CD4-positive, alpha-beta memory T cell (primary cell): Measurements from ENCODE around the gene GRHL1. TPM values are rescaled to one million over a fixed set of nuclear protein-coding genes. Genes with fewer than 3 reads are reported as not detected.
A peak's percentile ranks its signal among the peaks of the same experiment; 100 is the strongest.

ENCODE experiments used
- CTCF ChIA-PET: fragments of 350-600 bp; sonication (Branson Sonifier 250); formaldehyde crosslinking; loops from one replicate; lab custom pipeline; 2021; ENCODE audit warnings: inconsistent platforms; ENCODE audit not compliant: partially characterized antibody; lab: Charles Lee
- POLR2A ChIA-PET: fragments of 350-600 bp; sonication (Branson Sonifier 250); formaldehyde crosslinking; loops from one replicate; lab custom pipeline; 2021; ENCODE audit not compliant: partially characterized antibody; lab: Charles Lee
- DNase-seq, 5 donors: peaks; one replicate each; pipeline versions ENCODE4 v3.0.0 to v3.0.0-alpha.2; 2020 to 2022; ENCODE audit warnings: mixed read lengths in 1 of 5
- H3K27ac ChIP-seq: one replicate; pipeline ENCODE4 v1.7.0; 2013; ENCODE audit warnings: low read depth, low read length
- H3K27me3 ChIP-seq: 2 replicates; pipeline ENCODE4 v1.7.0; 2013; ENCODE audit warnings: mild to moderate bottlenecking, low read length, moderate library complexity; ENCODE audit not compliant: insufficient read depth
- H3K36me3 ChIP-seq: 2 replicates; pipeline ENCODE4 v1.7.0; 2013; ENCODE audit warnings: mild to moderate bottlenecking, low read length, moderate library complexity; ENCODE audit not compliant: insufficient read depth
- H3K4me1 ChIP-seq: 2 replicates; pipeline ENCODE4 v1.7.0; 2013; ENCODE audit warnings: mild to moderate bottlenecking, low read length, moderate library complexity; ENCODE audit not compliant: insufficient read depth
- H3K4me3 ChIP-seq, 2 donors: one replicate each; pipeline ENCODE4 v1.7.0; 2013; ENCODE audit warnings: low read length in 2 of 2, mild to moderate bottlenecking in 1 of 2
- H3K9me3 ChIP-seq, 2 donors: one replicate each; pipeline ENCODE4 v1.7.0; 2013; ENCODE audit warnings: low read length in 2 of 2, control low read depth in 1 of 2; ENCODE audit not compliant: control insufficient read depth in 1 of 2
- H3K27ac Mint-ChIP-seq, 7 donors: one replicate each; pipeline ENCODE4 v1.8.0; 2020 to 2021; ENCODE audit warnings: mixed read lengths in 7 of 7, mild to moderate bottlenecking in 6 of 7, inconsistent platforms in 3 of 7, moderate library complexity in 3 of 7
- H3K27me3 Mint-ChIP-seq, 2 donors: one replicate each; pipeline ENCODE4 v1.8.0; 2020 to 2021; ENCODE audit warnings: mixed read lengths in 2 of 2
- H3K36me3 Mint-ChIP-seq, 2 donors: one replicate each; pipeline ENCODE4 v1.8.0; 2020 to 2021; ENCODE audit warnings: mixed read lengths in 2 of 2, inconsistent platforms in 1 of 2, mild to moderate bottlenecking in 1 of 2
- H3K4me1 Mint-ChIP-seq, 4 donors: one replicate each; pipeline ENCODE4 v1.8.0; 2020 to 2021; ENCODE audit warnings: mixed read lengths in 4 of 4, mild to moderate bottlenecking in 1 of 4
- H3K4me3 Mint-ChIP-seq, 8 donors: one replicate each; pipeline ENCODE4 v1.8.0; 2020 to 2021; ENCODE audit warnings: mixed read lengths in 8 of 8, mild to moderate bottlenecking in 7 of 8, moderate library complexity in 6 of 8, inconsistent platforms in 3 of 8
- H3K9me3 Mint-ChIP-seq, 8 donors: one replicate each; pipeline ENCODE4 v1.8.0; 2020 to 2021; ENCODE audit warnings: mixed read lengths in 8 of 8, mild to moderate bottlenecking in 5 of 8, inconsistent platforms in 3 of 8, moderate library complexity in 1 of 8
- intact Hi-C: fragments of 100-400 bp; cut with micrococcal nuclease; formaldehyde crosslinking; loops from one replicate; pipeline ENCODE4 v1.15.1; 2023
- polyA plus RNA-seq, 2 donors: library from polyadenylated mRNA; unstranded; fragments of 300-500 nt; fragmentation: Illumina TruSeq; gene quantifications; one replicate each; pipeline ENCODE4 v1.2.3, GENCODE V29; 2021
- total RNA-seq, 2 experiments: library from RNA; stranded (reverse); gene quantifications; one replicate each; pipeline ENCODE4 v1.2.3, GENCODE V29; 2021

GRHL1 gene
- total and polyA plus RNA-seq, 4 experiments from 2014 or later: 0.14 to 0.49 (median 0.33) TPM

DNA sequence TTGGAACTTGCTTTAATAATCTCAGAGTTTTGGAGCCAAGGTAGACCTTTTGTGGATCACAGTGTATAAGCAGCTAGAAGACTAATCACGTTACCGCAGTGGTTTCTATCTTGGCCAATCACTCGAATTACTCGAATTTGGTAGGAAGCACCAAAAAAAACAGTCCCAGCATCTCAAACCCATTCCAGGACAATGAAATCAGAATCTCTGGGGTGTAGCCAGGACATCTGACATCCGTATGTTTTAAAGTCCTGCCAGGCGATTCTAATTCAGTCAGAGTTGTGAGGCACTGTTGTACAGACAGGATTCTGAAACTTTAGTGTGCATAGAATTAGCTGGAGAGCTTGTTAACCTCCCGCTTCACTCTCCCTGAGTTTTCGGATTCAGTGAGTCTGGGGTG, 30.8 kb downstream of the GRHL1 start:
- no peak for DNase-seq
- Mint-ChIP-seq H3K27ac (no peak overlapping the region), H3K9me3 (no peaks in the 10 kb centered on the region), H3K27me3 (peaks cover 2 to 8% of the 10 kb centered on the region in 2 donors), H3K36me3 (no peaks in the 10 kb centered on the region), H3K4me1 (peaks cover 10 to 14% (median 11%) of the 10 kb centered on the region in 4 donors), H3K4me3 (no peak overlapping the region)
- H3K4me1 ChIP-seq: peaks cover 14% of the 10 kb centered on the region
- ChIA-PET POLR2A (interaction anchor here (0.8 kb wide), 1 partner anchor 61 kb away, joined by 3 read pairs; the partner anchor contains the start of gene KLF11), CTCF (interaction anchor here (1.4 to 12.3 kb wide), 2 partner anchors 11 to 66 kb away, joined by 3 to 431 read pairs; partner anchors contain the start of gene KLF11)
- H3K36me3 ChIP-seq: no peaks in the 10 kb centered on the region
- intact Hi-C loops: loop anchor here (10.0 kb wide), 1 partner anchor 453 kb away; no protein-coding TSS in a partner anchor
- H3K27me3 ChIP-seq: no peaks in the 10 kb centered on the region
- H3K4me3 ChIP-seq: no peak overlapping the region
- no peaks in the 10 kb centered on the region for H3K9me3 ChIP-seq
- no peak overlapping the region for H3K27ac ChIP-seq

DNA sequence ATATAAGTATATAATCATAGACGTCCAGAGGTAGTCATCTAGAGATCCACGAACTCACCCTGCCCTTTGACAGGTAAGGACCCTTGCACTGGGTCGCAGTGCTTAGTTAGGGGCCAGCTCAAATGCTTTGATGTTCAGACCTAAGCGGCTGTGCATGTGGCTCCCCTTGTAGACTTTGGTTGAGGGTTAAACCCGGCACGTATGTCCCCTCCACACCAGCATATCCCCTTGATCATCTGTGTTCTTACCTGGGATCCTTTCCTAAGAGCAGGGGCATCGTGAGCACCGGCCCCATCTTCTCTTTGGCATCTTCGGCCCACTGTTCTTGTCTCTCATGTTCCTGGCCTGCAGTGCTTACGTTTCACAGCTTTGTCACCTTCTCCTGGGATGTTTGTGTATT, 31.4 kb downstream of the GRHL1 start:
- H3K9me3 ChIP-seq: no peaks in the 10 kb centered on the region
- Mint-ChIP-seq H3K27me3 (peaks cover 2 to 4% of the 10 kb centered on the region in 2 donors), H3K36me3 (no peaks in the 10 kb centered on the region), H3K9me3 (no peaks in the 10 kb centered on the region), H3K27ac (no peak overlapping the region), H3K4me1 (peaks cover 10 to 14% (median 11%) of the 10 kb centered on the region in 4 donors), H3K4me3 (no peak overlapping the region)
- POLR2A ChIA-PET: interaction anchor here (4.4 kb wide), 1 partner anchor 63 kb away, joined by 72 read pairs; the partner anchor contains the start of gene KLF11
- no peak overlapping the region for H3K4me3 ChIP-seq
- CTCF ChIA-PET: interaction anchor here (1.4 to 12.3 kb wide), 6 partner anchors 7 to 74 kb away, joined by 3 to 431 read pairs (median 29); partner anchors contain the start of gene KLF11
- H3K4me1 ChIP-seq: peaks cover 14% of the 10 kb centered on the region
- no peak for DNase-seq
- H3K27ac ChIP-seq: no peak overlapping the region
- no peaks in the 10 kb centered on the region for H3K27me3 ChIP-seq
- H3K36me3 ChIP-seq: no peaks in the 10 kb centered on the region
- intact Hi-C loops: loop anchor here (10.0 kb wide), 1 partner anchor 452 kb away; no protein-coding TSS in a partner anchor

GRCh38 chr2:9983401-9984216, 32.1 kb downstream of the GRHL1 start:
- Mint-ChIP-seq H3K4me3 (no peak overlapping the region), H3K4me1 (peaks cover 10 to 14% (median 11%) of the 10 kb centered on the region in 4 donors), H3K36me3 (no peaks in the 10 kb centered on the region), H3K27me3 (peaks cover 0 to 2% of the 10 kb centered on the region in 2 donors), H3K9me3 (no peaks in the 10 kb centered on the region), H3K27ac (peak overlapping the region in 1 of 7 donors; percentile 73)
- Histone ChIP-seq H3K9me3 (no peaks in the 10 kb centered on the region), H3K4me1 (peaks cover 14% of the 10 kb centered on the region), H3K36me3 (no peaks in the 10 kb centered on the region), H3K27ac (no peak overlapping the region), H3K4me3 (no peak overlapping the region), H3K27me3 (no peaks in the 10 kb centered on the region)
- ChIA-PET CTCF (interaction anchor here (0.7 to 12.3 kb wide), 45 partner anchors 8 to 514 kb away, joined by 3 to 431 read pairs (median 5); partner anchors contain the start of genes KLF11 and ODC1), POLR2A (interaction anchor here (0.7 to 4.4 kb wide), 5 partner anchors 15 to 63 kb away, joined by 3 to 72 read pairs (median 6); partner anchors contain the start of gene KLF11)
- no peak for DNase-seq
- intact Hi-C loops: loop anchor here (1.0 to 10.0 kb wide), 3 partner anchors 65 to 451 kb away; no protein-coding TSS in a partner anchor

- CTCF ChIA-PET: interaction anchor here (0.7 to 12.3 kb wide), 46 partner anchors 8 to 513 kb away, joined by 3 to 431 read pairs (median 5); partner anchors contain the start of genes KLF11, ODC1 and TAF1B
- H3K4me1 Mint-ChIP-seq: peaks cover 10 to 14% (median 11%) of the 10 kb centered on the region in 4 donors
Measured at GRCh38 chr2:9984217-9984739, 32.8 kb downstream of the GRHL1 start.

DNA sequence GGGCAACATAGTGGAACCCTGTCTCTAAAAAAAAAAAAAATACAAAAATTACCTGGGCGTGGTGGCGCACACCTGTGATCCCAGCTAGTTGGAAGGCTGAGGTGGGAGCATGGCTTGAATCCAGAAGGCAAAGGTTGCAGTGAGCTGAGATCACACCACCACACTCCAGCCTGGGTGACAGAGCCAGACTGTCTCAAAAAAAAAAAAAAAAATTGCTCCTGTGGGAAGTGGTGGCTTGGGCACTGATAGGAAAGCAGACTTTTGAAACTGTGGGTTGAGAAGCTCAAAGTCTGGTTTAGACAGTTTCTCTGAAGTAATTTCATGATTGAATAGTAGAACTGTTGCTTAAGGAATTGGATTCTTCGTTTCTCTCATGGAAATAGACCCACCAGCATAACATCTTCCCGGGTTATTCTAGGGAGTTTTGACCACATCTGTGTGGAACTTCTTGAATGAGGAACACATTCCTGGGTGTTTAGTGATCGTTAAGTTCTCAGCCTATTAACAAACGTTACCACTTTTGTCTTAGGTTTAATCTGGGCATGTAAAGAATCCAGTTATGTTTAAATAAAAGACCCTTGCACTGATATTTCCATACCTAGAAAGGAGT, 33.5 kb downstream of the GRHL1 start:
- Mint-ChIP-seq H3K36me3 (no peaks in the 10 kb centered on the region), H3K4me3 (no peak overlapping the region), H3K27ac (no peak overlapping the region)

More at GRCh38 chr2:9984217-9984739, 32.8 kb downstream of the GRHL1 start:
- Mint-ChIP-seq H3K27ac (peak overlapping the region in 1 of 7 donors; percentile 73), H3K27me3 (peaks cover 0 to 2% of the 10 kb centered on the region in 2 donors), H3K4me3 (peak overlapping the region in 1 of 8 donors; percentile 1), H3K9me3 (no peaks in the 10 kb centered on the region), H3K36me3 (no peaks in the 10 kb centered on the region)
- H3K36me3 ChIP-seq: no peaks in the 10 kb centered on the region
- peak in 4 of 5 donors; percentile 54 to 60 (median 59) for DNase-seq
- no peaks in the 10 kb centered on the region for H3K27me3 ChIP-seq
- no peak overlapping the region for H3K27ac ChIP-seq
- POLR2A ChIA-PET: interaction anchor here (0.7 to 4.4 kb wide), 5 partner anchors 16 to 62 kb away, joined by 3 to 72 read pairs (median 6); partner anchors contain the start of gene KLF11
- H3K9me3 ChIP-seq: no peaks in the 10 kb centered on the region
- intact Hi-C loops: loop anchor here (1.0 to 10.0 kb wide), 3 partner anchors 64 to 451 kb away; no protein-coding TSS in a partner anchor
- peaks cover 14% of the 10 kb centered on the region for H3K4me1 ChIP-seq
- no peak overlapping the region for H3K4me3 ChIP-seq

DNA sequence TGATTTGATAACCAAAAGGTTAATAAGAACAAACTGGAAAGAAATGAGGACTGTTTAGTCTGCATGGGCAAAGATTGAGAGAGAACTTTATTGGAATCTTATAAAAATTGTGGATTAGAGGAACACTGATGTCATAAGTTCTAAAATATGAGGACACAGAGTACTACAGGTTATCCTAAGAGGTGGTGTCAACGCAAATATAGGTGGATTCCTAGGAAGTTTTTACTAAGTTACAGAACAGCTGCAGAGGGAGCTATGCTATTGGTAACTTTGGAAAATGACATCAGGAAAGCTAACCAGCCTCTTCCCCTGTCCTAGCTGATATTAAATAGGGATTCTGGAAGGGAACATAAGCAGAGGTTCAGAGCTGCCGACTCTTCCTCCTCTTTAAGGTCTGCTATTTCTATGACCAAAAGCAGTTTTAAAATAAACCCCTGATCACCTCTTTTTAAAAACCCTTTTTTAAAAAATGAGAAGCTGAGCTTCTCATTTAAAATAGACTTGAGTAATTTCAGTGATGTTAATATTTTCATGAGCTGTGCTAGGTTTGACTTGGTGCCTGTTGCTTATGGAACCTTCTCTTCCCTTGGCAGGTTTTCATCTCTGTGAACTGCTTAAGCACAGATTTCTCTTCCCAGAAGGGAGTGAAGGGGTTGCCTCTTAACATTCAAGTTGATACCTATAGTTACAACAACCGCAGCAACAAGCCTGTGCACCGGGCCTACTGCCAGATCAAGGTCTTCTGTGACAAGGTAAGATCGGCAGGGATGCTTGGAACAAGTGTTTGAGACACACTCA, 34.2 kb downstream of the GRHL1 start:
- H3K4me1 ChIP-seq: peaks cover 8% of the 10 kb centered on the region
- no peaks in the 10 kb centered on the region for H3K9me3 ChIP-seq
- H3K4me3 ChIP-seq: no peak overlapping the region
- Mint-ChIP-seq H3K27ac (no peak overlapping the region), H3K36me3 (no peaks in the 10 kb centered on the region), H3K27me3 (no peaks in the 10 kb centered on the region), H3K4me3 (no peak overlapping the region), H3K9me3 (no peaks in the 10 kb centered on the region), H3K4me1 (peaks cover 4 to 7% (median 5%) of the 10 kb centered on the region in 4 donors)
- ChIA-PET POLR2A (interaction anchor here (0.6 to 4.4 kb wide), 2 partner anchors 60 to 64 kb away, joined by 3 to 72 read pairs; partner anchors contain the start of gene KLF11), CTCF (interaction anchor here (0.8 to 12.3 kb wide), 20 partner anchors 9 to 449 kb away, joined by 3 to 431 read pairs (median 9); partner anchors contain the start of gene KLF11)
- no peak for DNase-seq
- no peaks in the 10 kb centered on the region for H3K36me3 ChIP-seq
- no peaks in the 10 kb centered on the region for H3K27me3 ChIP-seq
- H3K27ac ChIP-seq: no peak overlapping the region
- intact Hi-C loops: loop anchor here (10.0 kb wide), 1 partner anchor 449 kb away; no protein-coding TSS in a partner anchor

More for the DNA sequence above, 33.5 kb downstream of the GRHL1 start:
- H3K27ac ChIP-seq: no peak overlapping the region
- no peaks in the 10 kb centered on the region for H3K9me3 Mint-ChIP-seq
- intact Hi-C loops: loop anchor here (1.0 to 10.0 kb wide), 3 partner anchors 63 to 450 kb away; no protein-coding TSS in a partner anchor
- H3K4me1 ChIP-seq: peaks cover 11% of the 10 kb centered on the region
- no peak for DNase-seq
- no peaks in the 10 kb centered on the region for H3K27me3 ChIP-seq
- H3K27me3 Mint-ChIP-seq: peaks cover 0 to 1% of the 10 kb centered on the region in 2 donors
- peaks cover 8 to 12% (median 8%) of the 10 kb centered on the region in 4 donors for H3K4me1 Mint-ChIP-seq
- no peak overlapping the region for H3K4me3 ChIP-seq
- no peaks in the 10 kb centered on the region for H3K36me3 ChIP-seq
- POLR2A ChIA-PET: interaction anchor here (0.6 to 4.4 kb wide), 5 partner anchors 20 to 65 kb away, joined by 3 to 72 read pairs (median 6); partner anchors contain the start of gene KLF11
- CTCF ChIA-PET: interaction anchor here (0.7 to 12.3 kb wide), 45 partner anchors 9 to 513 kb away, joined by 3 to 431 read pairs (median 5); partner anchors contain the start of genes KLF11, ODC1 and TAF1B
- H3K9me3 ChIP-seq: no peaks in the 10 kb centered on the region
